ENCODE measurements around the gene GTSF1L.
"Not testable (repeated sequence)": the region's sequence is repeated elsewhere in the genome, so short reads cannot be mapped to it uniquely, and the experiment has no call there.

GTSF1L gene

GRCh38 chr20:43726811-43727338 is at the start of gene GTSF1L:
Gene GTSF1L (minus strand): TSS chr20:43727002. CDS start chr20:43726694, 308 bp downstream.
- FAIRE-seq = no peak

GRCh38 chr20:43774754-43775153 is 48.0 kb upstream of the GTSF1L start:
- FAIRE-seq = no peak

GRCh38 chr20:43771503-43772190 is 44.8 kb upstream of the GTSF1L start:
- no peak for FAIRE-seq

- no peak for FAIRE-seq
Observed at GRCh38 chr20:43770342-43770741, 43.5 kb upstream of the GTSF1L start.

DNA sequence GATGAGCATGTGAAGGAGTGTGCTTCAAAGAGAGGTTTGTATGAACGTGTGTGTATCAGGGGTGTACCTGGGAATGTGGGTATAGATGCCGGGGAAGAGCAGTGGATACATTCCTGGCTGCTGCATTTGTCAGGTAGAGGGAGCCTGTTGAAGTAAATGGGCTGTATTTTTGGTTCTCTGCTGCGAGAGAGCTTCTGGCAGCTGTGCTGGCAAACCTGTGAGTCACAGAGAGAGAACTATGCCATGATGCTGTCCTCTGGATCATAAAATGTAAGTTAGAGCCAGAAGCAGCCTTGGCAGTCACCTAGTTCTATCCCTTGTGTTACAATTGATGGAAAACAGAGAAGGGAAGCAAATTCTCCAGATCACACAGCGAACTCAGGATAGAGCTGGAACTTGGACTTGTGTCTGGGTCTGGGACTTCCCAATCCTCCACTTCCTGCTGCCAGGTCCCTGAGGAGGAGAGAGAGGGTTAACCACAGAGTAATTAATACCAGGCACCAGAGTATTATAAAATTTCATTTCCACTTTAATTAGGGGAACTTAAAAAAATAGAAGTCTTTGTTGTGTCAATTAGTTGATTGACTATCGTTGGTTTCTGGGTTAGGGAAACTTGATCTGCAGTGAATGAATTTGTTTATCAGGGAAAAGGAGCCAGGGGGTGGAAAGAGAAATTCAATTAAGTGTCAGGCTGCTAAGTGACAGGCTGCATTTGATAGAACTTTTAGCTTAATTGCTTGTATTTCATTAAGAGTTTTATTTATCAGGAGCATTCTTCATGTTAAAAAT is 41.1 kb upstream of the GTSF1L start:
- no peak for FAIRE-seq

GRCh38 chr20:43766917-43767316 is 40.1 kb upstream of the GTSF1L start:
- no peak for FAIRE-seq

- no peak for FAIRE-seq
Observed at GRCh38 chr20:43766385-43766784, 39.6 kb upstream of the GTSF1L start.

- no peak for FAIRE-seq
Observed at GRCh38 chr20:43765916-43766315, 39.1 kb upstream of the GTSF1L start.

- no peak for FAIRE-seq
Observed at GRCh38 chr20:43762911-43763310, 36.1 kb upstream of the GTSF1L start.

DNA sequence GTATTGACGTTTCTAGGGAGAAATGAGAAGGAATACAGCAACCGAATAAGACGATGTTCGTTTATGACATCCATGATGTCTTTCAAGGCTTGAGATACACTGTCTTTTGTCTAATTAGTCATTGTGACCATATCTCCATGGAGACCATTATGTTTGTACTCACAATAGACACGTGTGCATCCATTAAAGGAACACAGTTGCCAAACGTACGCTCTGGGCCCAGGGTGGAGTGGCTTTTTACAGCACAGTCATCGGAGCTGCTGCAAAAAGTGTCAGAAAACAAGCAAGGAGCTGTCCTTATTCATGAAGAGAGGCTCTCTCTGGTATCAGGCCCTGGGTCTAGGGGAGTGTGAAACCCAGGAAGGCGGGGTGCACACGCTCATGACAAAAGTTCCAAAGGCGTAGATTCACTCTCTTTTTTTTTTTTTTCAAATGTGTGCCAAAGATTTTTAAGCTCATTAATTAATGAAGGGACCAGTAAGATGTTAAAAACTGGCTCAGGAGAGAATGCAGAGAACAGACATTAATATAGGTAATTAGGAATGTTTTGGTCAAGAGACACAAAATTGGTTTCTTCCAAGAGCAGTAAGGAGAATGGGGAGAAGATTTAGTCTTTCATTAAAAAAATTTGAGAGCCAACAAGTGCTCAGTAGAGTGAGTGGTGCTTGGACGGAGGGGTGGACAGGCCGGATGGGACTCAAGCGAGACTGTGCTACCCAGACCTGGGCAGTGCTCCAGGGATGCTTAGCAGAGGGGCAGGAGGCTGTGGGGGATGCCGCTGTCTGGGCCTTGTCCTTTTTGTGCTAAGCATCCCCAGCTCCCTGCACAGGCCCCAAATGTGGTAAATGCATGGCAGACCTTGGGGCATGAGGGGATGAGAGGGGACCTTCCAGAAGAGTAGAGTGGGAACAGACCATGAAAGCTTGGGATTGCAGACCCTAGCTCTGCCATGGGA is 34.9 kb upstream of the GTSF1L start:
- FAIRE-seq = no peak

- not testable (repeated sequence) for FAIRE-seq
Observed at GRCh38 chr20:43757888-43758287, 31.1 kb upstream of the GTSF1L start.

DNA sequence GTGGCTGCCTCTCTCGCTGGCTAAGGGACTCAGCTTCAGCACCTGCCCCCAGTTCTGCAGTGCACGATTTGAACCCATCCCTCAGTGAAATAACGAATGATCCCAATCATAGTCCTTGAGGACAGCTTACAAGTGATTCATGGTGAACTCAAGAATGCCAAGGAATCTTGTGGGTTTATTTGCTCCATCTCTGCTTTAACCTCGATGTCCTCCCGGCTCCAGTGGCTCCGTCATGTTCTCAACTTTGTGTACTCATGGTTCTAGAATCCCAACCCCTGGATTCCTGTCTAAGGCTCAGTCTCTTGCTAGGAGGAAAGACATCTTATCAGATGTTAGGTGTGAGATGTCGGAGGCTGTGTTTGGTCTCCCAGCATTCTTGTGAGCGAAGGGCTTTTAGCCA is 29.0 kb upstream of the GTSF1L start:
- FAIRE-seq = no peak

- FAIRE-seq = no peak
Observed at GRCh38 chr20:43755390-43755789, 28.6 kb upstream of the GTSF1L start.

- FAIRE-seq = no peak
Observed at GRCh38 chr20:43752561-43753301, 25.9 kb upstream of the GTSF1L start.

- no peak for FAIRE-seq
Observed at GRCh38 chr20:43752051-43752360, 25.2 kb upstream of the GTSF1L start.

DNA sequence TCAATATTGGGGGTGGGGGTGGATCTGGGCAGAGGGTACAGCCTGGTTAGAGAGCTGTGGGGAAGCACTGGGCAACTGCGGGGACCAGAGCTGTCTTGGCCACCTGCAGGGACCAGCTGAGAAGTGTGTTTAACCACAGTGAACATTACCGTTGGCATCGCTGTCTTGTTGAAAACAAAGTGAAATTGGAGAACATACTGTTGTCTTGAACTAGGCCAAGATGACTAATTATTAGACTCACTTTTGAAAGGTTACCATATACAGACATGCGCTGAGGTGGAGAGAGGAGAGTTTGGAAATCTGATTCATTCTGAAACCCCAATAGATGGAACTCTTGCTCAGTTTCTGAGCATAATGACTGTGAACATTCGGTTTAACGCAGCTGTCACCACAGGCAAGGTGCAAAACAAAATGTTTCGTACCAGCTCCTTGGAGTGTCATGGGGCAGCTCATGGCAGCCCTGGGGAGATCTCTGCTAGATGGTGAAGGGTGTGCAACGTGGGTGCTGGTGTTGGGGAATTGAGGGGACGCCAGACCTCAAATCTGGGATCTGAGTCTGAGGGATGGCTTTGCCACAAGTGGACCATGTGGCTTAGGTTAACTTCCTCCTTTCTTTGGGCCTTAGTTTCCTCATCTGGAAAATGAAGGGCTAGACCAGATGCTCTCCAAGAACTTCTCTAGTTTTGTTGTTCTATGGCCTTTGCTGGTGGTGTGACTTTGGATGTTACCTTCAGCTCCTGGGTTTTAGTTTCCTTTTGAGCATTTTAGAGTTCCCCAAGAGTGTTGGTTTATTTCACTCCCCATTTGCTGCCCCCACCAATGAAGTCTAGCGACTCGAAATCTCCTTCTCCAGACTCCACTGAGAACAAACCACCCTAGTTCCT is 24.6 kb upstream of the GTSF1L start:
- FAIRE-seq = no peak

DNA sequence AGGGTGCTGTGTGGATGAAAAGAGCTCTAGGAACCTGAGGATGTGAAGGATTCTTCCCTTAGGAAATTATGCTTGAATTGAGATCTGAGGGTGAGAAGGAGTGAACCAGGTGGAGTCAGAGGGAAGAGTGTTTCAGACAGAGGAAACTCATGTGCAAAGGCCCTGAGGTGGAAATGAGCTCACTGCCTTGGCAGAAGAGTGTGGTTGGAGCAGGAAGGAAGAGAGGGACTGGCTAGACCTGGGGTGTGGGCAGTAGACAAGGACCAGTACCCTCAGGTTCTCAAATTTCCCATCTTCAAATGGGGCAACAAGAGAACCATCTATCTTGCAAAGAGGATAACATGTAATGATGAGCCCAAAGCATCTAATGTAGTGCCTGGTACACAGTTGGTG is 24.0 kb upstream of the GTSF1L start:
- FAIRE-seq = no peak

- no peak for FAIRE-seq
Observed at GRCh38 chr20:43749734-43750294, 23.0 kb upstream of the GTSF1L start.

- FAIRE-seq = no peak
Observed at GRCh38 chr20:43748274-43748673, 21.5 kb upstream of the GTSF1L start.

- no peak for FAIRE-seq
Observed at GRCh38 chr20:43746344-43747137, 19.7 kb upstream of the GTSF1L start.
